ENCODE data around the gene E2F2. TPM values are rescaled to one million over a fixed set of nuclear protein-coding genes. Genes with fewer than 3 reads are reported as not detected.

Gene E2F2
- total RNA-seq, 4 donors from 2014 or later = 0.10 to 0.27 (median 0.17) TPM; not detected in 1

DNA sequence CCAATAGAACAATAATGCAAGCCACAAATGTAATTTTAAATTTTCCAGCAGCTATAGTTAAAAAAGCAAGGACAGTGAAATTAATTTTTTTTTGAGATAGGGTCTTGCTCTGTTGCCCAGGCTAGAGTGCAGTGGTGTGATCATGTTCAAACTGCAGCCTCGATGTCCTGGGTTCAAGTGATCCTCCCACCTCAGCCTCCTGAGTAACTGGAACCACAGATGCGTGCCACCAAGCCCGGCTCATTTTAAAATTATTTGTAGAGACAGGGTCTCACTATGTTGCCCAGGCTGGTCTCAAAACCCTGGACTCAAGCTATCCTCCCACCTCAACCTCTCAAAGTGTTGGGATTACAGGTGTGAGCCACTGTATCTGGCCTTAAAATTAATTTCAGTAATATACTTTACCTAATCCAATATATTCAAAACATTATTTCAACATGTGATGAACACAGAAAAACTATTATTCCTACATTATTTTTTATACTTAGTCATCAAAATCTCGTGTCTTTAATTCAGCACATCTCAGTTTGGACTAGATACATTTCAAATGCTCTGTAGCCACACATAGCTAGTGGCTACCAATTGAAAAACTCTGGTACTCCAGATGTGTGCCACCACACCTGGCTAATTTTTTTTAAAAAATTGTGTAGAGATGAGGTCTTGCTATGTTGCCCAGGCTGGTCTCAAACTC, 39.1 kb upstream of the E2F2 start:
- DNase-seq = no peak
- WGBS, 2 donors = 95 to 97% methylated on average over 4 of the region's 4 CpGs
- Histone ChIP-seq H3K27ac (peak overlapping the region in 1 of 3 donors; percentile 17), H3K9me3 (no peaks in the 10 kb centered on the region), H3K36me3 (no peaks in the 10 kb centered on the region), H3K4me3 (replicated peaks in 1 of 3) (no peak overlapping the region), H3K27me3 (no peaks in the 10 kb centered on the region), H3K4me1 (peaks cover 21 to 30% of the 10 kb centered on the region in 2 donors)
- no peak for TF ChIP-seq CTCF (IDR thresholded peaks at IDR 0.05)
- no peak for TF ChIP-seq POLR2A (IDR thresholded peaks at IDR 0.05)
- intact Hi-C loops (cut with DNase I) = no loop called here

DNA sequence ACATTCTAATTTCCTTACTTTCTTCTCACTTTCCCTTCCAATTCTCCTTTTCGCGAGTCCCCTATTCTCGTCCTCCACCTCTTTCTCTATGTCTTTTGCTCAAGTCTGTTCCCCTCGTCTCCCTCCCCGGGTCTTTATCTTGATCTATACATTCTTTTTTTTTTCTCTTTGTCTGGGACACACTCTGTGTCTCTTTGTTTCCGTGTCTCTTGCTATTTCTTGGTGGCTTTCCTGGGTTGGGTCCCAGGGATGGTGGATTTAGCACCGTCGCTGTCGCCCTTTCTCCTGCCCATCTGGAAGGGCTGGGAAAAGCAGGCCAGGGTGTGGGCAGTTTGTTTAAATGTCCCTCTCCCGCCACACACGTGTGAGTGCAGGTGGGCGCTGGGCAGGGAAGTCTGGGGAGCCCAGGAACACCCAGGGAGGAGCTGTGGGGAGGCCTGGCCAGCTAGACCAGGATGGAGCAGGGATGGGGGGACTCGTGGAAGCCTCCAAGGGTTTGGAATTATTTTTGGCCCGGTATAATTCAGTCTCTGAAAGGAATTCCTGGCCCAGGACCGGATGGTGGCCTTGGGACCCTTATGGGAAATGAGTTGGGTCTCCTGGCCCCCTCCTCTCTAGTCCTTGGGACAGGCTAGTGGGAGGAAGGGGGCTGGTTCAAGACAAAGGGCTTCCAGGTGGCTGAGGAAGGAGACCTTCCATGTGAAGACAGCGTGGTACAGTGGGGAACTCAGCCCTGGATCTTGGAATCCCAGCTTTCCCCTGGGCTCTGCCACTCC, 37.8 kb upstream of the E2F2 start:
- 45 to 49% methylated on average over 16 of the region's 16 CpGs for WGBS, 2 donors
- DNase-seq = peak in 1 of 2 donors; percentile 48
- Histone ChIP-seq H3K4me3 (replicated peaks in 1 of 3) (peak overlapping the region; percentile 38 to 44 (median 41)), H3K27me3 (no peaks in the 10 kb centered on the region), H3K9me3 (no peaks in the 10 kb centered on the region), H3K4me1 (peaks cover 33 to 43% of the 10 kb centered on the region in 2 donors), H3K27ac (peak overlapping the region; percentile 75 to 86 (median 76)), H3K36me3 (no peaks in the 10 kb centered on the region)
- intact Hi-C loops (cut with DNase I) = no loop called here
- no peak for TF ChIP-seq CTCF (IDR thresholded peaks at IDR 0.05)
- peak in 1 of 2 donors; percentile 44 for TF ChIP-seq POLR2A (IDR thresholded peaks at IDR 0.05)

GRCh38 chr1:23567996-23568607, 37.1 kb upstream of the E2F2 start:
- intact Hi-C loops (cut with DNase I) = no loop called here
- no peaks in the 10 kb centered on the region for H3K36me3 ChIP-seq
- TF ChIP-seq CTCF (IDR thresholded peaks at IDR 0.05) (no peak), POLR2A (IDR thresholded peaks at IDR 0.05) (no peak)
- peak; percentile 52 to 59 for DNase-seq
- H3K27ac ChIP-seq = peak overlapping the region; percentile 75 to 86 (median 76)
- H3K9me3 ChIP-seq = no peaks in the 10 kb centered on the region
- H3K27me3 ChIP-seq = no peaks in the 10 kb centered on the region
- peak overlapping the region; percentile 38 to 44 (median 41) for H3K4me3 ChIP-seq (replicated peaks in 1 of 3)
- peaks cover 40 to 50% of the 10 kb centered on the region in 2 donors for H3K4me1 ChIP-seq
- 1 to 3% methylated on average over 37 to 50 of the region's 66 CpGs for WGBS, 2 donors

DNA sequence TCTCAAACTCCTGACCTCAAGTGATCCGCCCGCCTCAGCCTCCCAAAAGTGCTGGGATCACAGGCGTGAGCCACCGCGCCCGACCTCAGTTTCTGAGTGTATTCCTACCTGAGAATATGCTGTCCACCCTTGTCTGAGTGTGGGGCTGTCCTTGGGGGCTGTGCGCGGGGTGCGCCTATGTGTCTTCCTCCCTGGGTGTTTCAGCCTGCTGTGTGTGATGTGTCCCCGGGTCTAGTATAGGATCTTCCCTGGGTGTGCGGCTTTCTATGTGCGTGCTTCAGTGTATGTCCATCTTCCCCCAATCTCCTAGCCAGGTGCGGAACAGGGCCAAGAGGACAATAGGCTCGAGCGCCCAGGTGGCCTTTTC, 36.6 kb upstream of the E2F2 start:
- peak overlapping the region in 1 of 3 donors; percentile 44 for H3K4me3 ChIP-seq (replicated peaks in 1 of 3)
- DNase-seq = no peak
- 66 to 72% methylated on average over 15 of the region's 15 CpGs for WGBS, 2 donors
- H3K4me1 ChIP-seq = peaks cover 45 to 54% of the 10 kb centered on the region in 2 donors
- no peaks in the 10 kb centered on the region for H3K36me3 ChIP-seq
- H3K27me3 ChIP-seq = no peaks in the 10 kb centered on the region
- TF ChIP-seq CTCF (IDR thresholded peaks at IDR 0.05) (no peak), POLR2A (IDR thresholded peaks at IDR 0.05) (no peak)
- H3K27ac ChIP-seq = peak overlapping the region in 2 of 3 donors; percentile 75 to 86
- no peaks in the 10 kb centered on the region for H3K9me3 ChIP-seq
- intact Hi-C loops (cut with DNase I) = no loop called here

Data from thyroid gland (tissue), 4 donors.